Chondrocyte (in vitro differentiated cells): Measurements from ENCODE around the gene CRB3. TPM values are rescaled to one million over a fixed set of nuclear protein-coding genes. Genes with fewer than 3 reads are reported as not detected.
A peak's percentile ranks its signal among the peaks of the same experiment; 100 is the strongest.

Source experiments
- DNase-seq: peaks from one replicate; pipeline ENCODE4 v3.0.0; 2021; ENCODE audit warnings: mixed read lengths, low spot score
- H3K27ac Mint-ChIP-seq: one replicate; pipeline ENCODE4 v1.8.0; 2021; ENCODE audit warnings: mild to moderate bottlenecking, moderate library complexity, mixed read lengths; ENCODE audit not compliant: unreplicated experiment
- H3K27me3 Mint-ChIP-seq: 2 replicates; pipeline ENCODE4 v1.8.0; 2021; ENCODE audit warnings: low read depth, mixed read lengths
- H3K36me3 Mint-ChIP-seq: 2 replicates; pipeline ENCODE4 v1.8.0; 2021; ENCODE audit warnings: low read depth, mixed read lengths
- H3K4me1 Mint-ChIP-seq: 2 replicates; pipeline ENCODE4 v1.8.0; 2021; ENCODE audit warnings: low read depth, mild to moderate bottlenecking, mixed read lengths
- H3K4me3 Mint-ChIP-seq: one replicate; pipeline ENCODE4 v1.8.0; 2021; ENCODE audit warnings: mild to moderate bottlenecking, moderate library complexity, mixed read lengths; ENCODE audit not compliant: unreplicated experiment
- H3K9me3 Mint-ChIP-seq: 2 replicates; pipeline ENCODE4 v1.8.0; 2021; ENCODE audit warnings: low read depth, mixed read lengths
- total RNA-seq: library from RNA; stranded (reverse); gene quantifications from 3 replicates; pipeline ENCODE4 v1.2.1, GENCODE V29; 2021
- TF ChIP-seq, protein P1 (sequence below): fragments of 200-600 bp; sonication (generic); IDR thresholded peaks from 2 replicates; pipeline ENCODE4 v1.5.0; 2021; ENCODE audit warnings: antibody characterized with exemption, mild to moderate bottlenecking, moderate library complexity

CRB3 gene
- total RNA-seq, 1 donor from 2014 or later = 0.32 TPM

DNA sequence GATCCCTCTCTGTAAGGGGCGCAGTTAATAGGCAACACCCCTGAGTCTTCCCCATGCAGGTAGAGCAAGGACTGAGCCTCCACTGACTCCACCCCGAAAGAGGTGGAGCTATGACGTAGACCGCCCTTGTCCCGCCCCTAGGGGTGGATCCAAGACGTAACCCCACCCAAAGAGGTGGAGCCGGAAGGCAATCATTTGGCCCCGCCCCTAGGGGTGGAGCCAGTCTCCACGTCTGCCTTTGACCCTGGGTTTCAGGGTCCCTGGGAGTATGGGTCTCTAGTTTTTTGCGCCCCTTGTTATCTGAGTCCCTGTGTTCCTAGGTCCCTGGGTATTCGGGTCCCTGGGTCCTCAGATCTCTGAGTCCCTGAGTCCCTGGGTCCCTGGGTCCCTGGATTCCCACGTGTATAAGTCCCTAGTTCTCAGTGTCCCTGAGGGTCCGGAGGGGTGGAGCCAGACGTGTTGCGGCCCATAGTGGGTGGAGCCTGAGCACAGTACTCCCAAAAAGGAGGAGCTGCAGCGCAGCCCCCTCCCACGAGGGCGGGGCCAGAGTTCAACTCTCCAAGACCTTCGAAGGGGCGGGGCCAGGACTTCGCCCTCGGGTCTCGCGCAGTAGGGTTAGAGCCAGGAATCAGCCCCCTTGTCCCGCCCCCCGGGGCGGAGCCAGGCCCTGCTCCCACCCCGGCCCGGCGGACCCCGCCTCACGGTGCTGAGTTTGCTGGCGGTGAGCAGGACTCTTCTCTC lies 12.3 kb downstream of the CRB3 start:
- Mint-ChIP-seq H3K9me3 (no peaks in the 10 kb centered on the region), H3K27ac (no peak overlapping the region), H3K27me3 (peaks cover 13% of the 10 kb centered on the region), H3K4me1 (peaks cover 6% of the 10 kb centered on the region), H3K4me3 (peak overlapping the region; percentile 59), H3K36me3 (no peaks in the 10 kb centered on the region)
- no peak for DNase-seq
- TF ChIP-seq, protein P1, sequence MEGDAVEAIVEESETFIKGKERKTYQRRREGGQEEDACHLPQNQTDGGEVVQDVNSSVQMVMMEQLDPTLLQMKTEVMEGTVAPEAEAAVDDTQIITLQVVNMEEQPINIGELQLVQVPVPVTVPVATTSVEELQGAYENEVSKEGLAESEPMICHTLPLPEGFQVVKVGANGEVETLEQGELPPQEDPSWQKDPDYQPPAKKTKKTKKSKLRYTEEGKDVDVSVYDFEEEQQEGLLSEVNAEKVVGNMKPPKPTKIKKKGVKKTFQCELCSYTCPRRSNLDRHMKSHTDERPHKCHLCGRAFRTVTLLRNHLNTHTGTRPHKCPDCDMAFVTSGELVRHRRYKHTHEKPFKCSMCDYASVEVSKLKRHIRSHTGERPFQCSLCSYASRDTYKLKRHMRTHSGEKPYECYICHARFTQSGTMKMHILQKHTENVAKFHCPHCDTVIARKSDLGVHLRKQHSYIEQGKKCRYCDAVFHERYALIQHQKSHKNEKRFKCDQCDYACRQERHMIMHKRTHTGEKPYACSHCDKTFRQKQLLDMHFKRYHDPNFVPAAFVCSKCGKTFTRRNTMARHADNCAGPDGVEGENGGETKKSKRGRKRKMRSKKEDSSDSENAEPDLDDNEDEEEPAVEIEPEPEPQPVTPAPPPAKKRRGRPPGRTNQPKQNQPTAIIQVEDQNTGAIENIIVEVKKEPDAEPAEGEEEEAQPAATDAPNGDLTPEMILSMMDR = no peak

DNA sequence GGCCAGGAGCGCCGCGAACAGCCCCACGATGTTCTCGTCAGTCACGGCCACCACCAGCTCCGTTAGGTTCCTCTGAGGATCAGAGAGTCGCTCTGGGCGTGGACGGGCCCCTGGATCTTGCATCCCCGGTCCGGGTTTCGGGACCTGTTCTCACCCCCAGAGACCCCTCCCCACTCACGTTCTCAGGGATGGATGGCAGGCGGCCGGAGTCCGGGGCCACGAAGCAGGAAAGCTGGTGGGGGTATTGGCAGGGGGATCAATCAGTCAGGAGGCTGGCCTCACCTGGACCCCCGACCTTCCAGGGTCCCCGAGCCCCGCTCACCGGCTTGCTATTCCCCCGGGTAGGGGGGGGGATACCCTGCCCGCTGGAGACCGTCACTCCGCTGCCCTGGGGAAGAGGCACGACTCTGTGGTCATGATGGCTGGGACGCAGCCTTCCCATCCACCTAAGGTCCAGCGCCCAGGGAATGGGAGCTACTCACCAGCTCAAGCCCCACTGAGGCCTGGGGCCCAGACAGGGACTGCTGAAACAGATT lies 12.9 kb downstream of the CRB3 start:
- TF ChIP-seq, protein P1 = no peak
- Mint-ChIP-seq H3K9me3 (no peaks in the 10 kb centered on the region), H3K36me3 (no peaks in the 10 kb centered on the region), H3K27ac (no peak overlapping the region), H3K27me3 (peaks cover 13% of the 10 kb centered on the region), H3K4me3 (peak overlapping the region; percentile 59), H3K4me1 (peaks cover 6% of the 10 kb centered on the region)
- DNase-seq = no peak

DNA sequence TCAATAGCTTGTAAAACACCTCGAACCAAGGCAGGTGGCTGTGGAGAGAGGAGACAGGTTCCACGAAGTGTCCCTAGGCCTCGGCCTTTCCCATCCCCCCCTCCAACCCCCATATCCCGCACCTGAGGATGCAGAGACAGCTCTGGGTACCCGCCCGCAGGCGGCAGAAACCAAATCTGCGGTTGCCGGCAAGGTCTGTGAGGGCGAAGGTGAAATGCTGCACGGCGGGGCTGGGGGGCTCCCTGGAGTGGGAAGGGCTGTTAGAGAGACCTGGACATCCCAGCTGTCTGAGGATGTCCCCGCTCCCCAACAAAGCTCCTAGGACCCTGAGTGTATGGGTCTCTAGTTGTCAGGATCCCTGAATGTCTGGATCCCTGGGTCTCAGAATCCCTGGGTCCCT lies 14.7 kb downstream of the CRB3 start:
- no peak for DNase-seq
- Mint-ChIP-seq H3K4me3 (no peak overlapping the region), H3K27me3 (peaks cover 12% of the 10 kb centered on the region), H3K27ac (no peak overlapping the region), H3K36me3 (no peaks in the 10 kb centered on the region), H3K9me3 (no peaks in the 10 kb centered on the region), H3K4me1 (peaks cover 6% of the 10 kb centered on the region)
- TF ChIP-seq, protein P1 = no peak

DNA sequence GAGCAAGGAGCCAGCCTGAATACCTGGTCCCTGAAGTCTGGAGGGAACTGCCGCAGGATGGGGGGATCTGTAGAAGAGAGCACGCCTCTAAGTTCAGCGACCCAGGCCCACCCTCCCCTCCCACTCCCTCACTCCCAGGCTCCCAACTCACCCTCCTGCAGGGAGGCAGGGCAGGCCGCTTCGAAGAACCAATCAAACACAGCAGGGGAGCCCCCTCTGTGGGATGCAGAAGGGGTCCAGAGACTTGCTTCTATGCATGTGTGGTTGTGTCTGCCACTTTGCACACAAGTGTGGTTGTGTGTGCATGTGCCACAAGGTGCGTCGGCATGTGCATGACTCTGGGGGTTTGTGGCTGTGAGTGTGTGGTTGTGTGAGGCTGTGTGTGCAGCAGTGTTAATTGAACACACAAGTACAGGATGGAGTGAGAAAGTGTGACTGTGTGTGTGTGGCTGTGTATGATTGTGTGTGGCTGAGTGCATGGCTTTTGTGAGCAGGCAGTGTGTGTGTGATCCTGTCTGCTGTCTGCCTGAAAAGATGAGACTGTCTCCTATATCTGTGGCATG lies 15.8 kb downstream of the CRB3 start:
- H3K4me3 Mint-ChIP-seq = no peak overlapping the region
- peaks cover 6% of the 10 kb centered on the region for H3K4me1 Mint-ChIP-seq
- TF ChIP-seq, protein P1 = no peak
- no peak overlapping the region for H3K27ac Mint-ChIP-seq
- no peak for DNase-seq
- H3K9me3 Mint-ChIP-seq = no peaks in the 10 kb centered on the region
- no peaks in the 10 kb centered on the region for H3K36me3 Mint-ChIP-seq
- peaks cover 6% of the 10 kb centered on the region for H3K27me3 Mint-ChIP-seq

DNA sequence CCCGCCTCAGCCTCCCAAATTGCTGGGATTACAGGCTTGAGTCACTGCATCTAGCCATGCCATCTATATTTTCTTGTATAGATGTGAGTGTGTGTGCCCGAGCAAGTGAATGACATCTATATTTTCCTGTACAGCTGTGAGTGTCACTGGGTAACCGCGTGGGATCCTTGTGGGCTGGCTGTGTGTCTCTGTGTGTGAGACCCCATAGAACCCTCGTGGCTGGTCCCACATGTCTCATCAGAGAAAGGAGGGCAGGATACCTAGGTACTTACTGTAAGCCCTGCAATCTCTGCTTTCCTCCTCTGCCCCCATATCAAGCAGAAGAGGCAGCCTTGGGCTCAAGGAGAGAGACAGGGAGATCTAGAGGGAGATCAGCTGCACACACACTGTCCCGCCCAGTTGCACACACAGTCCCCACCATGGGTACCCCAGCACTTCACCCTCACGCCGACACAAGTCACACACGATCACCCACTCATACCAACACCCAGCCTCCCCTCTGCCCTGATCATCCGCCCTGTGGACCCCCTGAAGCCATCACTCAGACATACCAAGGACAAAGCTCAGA lies 16.9 kb downstream of the CRB3 start:
- TF ChIP-seq, protein P1 = no peak
- no peak overlapping the region for H3K27ac Mint-ChIP-seq
- peaks cover 3% of the 10 kb centered on the region for H3K27me3 Mint-ChIP-seq
- no peak for DNase-seq
- no peaks in the 10 kb centered on the region for H3K9me3 Mint-ChIP-seq
- no peaks in the 10 kb centered on the region for H3K36me3 Mint-ChIP-seq
- H3K4me3 Mint-ChIP-seq = no peak overlapping the region
- peaks cover 5% of the 10 kb centered on the region for H3K4me1 Mint-ChIP-seq
